ENCODE results near the gene CDC42SE2.
"Not testable (repeated sequence)": the region's sequence is repeated elsewhere in the genome, so short reads cannot be mapped to it uniquely, and the experiment has no call there.

- TF ChIP-seq CTCF (conservative IDR thresholded peaks at IDR 0.05; ENCODE audit: low read depth, low read length); CEBPB (IDR thresholded peaks at IDR 0.05; ENCODE audit: low read depth, low read length); POLR2A (IDR thresholded peaks at IDR 0.05; ENCODE audit: low read depth, low read length); RCOR1 (IDR thresholded peaks at IDR 0.05; ENCODE audit: insufficient replicate concordance, low read length); ELK1 (IDR thresholded peaks at IDR 0.05; ENCODE audit: borderline replicate concordance, low read depth, low read length); CHD1 (IDR thresholded peaks at IDR 0.05; ENCODE audit: low read depth, low read length); RFX5 (IDR thresholded peaks at IDR 0.05; ENCODE audit: low read depth, low read length); USF2 (IDR thresholded peaks at IDR 0.05; ENCODE audit: low read depth, low read length): not testable (repeated sequence)
Observed at GRCh38 chr5:131312235-131312772, 48.5 kb downstream of the CDC42SE2 start.
